ENCODE data around the gene THPO.

THPO gene

DNA sequence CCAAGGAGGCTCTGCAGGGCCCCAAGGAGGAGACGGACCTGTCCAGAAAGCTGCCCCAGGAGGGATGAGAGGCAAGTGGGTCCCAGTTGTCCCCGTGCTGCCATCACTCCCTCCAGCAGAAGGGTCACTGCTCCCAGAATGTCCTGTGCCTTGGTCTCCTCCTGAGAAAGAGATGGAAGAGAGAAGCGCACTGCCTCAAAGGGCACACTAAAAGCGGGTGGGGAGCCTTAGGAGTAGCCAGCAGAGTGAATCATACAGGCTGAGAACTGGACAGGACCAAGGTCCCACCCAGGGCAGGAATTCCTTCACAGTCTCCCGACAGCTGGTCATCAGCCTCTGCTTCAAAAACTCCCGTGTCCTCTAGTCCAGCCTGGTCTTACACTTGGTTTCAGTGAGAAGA lies 4.6 kb downstream of the THPO start:
- TF ChIP-seq CTCF (IDR thresholded peaks at IDR 0.05; ENCODE audit: low read depth, low read length): no peak

DNA sequence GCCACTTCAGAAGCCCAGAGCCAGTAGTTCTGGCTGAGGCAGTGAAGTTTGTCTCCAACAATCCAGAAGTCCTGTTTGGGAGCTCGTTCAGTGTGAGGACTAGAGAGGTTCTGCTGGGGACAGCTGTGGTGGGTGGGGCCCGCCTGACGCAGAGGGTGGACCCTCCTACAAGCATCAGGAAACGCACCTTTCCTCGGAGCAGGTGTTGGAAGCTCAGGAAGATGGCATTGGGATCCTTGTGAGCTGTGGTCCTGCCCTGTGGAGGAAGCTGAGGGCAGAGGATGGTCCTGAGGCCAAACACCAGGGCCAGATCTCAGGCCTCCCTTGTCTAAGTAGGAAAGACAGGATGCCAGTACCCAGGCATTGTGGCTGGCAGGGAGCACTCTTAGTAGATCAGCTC lies 5.1 kb downstream of the THPO start:
- TF ChIP-seq CTCF (IDR thresholded peaks at IDR 0.05; ENCODE audit: low read depth, low read length): no peak
- H3K4me3 ChIP-seq (ENCODE audit: low read depth, low read length): no peak overlapping the region

More for the DNA sequence above, 4.6 kb downstream of the THPO start:
- no peak overlapping the region for H3K4me3 ChIP-seq (ENCODE audit: low read depth, low read length)

DNA sequence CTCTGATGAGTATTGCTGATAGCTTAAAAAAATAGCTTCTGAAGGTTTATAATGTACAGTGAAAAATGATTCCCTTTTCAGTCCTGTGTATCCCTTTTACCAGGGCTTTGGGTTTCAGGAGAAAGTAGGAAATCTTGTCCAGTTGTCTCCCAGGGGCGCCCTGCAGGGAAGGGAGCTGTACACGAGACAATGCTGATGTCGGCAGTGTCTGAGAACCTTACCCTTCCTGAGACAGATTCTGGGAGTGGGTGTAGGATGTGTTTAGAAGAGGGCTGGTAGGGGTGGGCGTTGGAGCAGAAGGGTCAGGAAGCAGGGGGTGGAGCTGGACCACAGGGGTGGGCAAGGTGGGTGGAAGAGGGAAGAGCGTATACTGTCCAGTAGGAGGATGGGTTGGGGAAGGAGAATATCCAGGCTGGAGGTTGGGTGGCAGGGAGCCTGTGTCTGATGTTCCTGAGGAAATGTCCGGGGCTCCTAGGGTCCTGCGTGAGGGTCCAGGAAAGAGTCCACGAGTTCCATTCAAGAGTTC lies 5.6 kb downstream of the THPO start:
- H3K4me3 ChIP-seq (ENCODE audit: low read depth, low read length): no peak overlapping the region
- no peak for TF ChIP-seq CTCF (IDR thresholded peaks at IDR 0.05; ENCODE audit: low read depth, low read length)

GRCh38 chr3:184371570-184372018 lies 6.4 kb downstream of the THPO start:
- H3K4me3 ChIP-seq (ENCODE audit: low read depth, low read length): no peak overlapping the region
- peak; percentile 98 for TF ChIP-seq CTCF (IDR thresholded peaks at IDR 0.05; ENCODE audit: low read depth, low read length)

DNA sequence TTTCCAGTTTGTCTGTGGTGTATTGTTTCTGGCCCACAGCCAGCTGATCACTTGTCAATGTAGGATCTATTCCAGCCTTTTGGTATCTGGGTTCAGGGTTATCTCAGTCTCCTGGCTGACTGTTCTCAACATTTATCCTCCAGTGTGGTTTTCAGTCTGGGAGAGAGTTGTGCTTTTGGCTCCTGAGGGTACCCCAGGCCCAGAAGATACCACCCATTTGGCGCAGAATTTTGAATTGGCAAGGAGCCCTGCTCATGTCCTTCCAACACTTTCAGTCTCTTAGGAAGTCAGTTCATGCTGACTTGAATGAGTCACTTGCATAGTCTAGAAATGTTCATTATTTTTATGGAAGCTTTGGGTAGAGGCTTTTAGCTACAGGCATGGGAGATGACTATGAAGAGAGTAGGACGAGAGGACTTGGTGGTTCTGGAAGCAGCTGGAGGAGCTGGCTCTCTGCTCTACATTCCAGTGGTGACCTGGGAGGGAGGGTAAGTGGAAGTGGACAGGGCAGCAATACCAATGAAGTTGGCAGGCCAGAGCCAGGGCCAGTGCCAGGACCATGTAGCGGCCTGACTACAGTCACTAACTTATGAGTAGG lies 9.3 kb downstream of the THPO start:
- no peak overlapping the region for H3K4me3 ChIP-seq (ENCODE audit: low read depth, low read length)
- no peak for TF ChIP-seq CTCF (IDR thresholded peaks at IDR 0.05; ENCODE audit: low read depth, low read length)

DNA sequence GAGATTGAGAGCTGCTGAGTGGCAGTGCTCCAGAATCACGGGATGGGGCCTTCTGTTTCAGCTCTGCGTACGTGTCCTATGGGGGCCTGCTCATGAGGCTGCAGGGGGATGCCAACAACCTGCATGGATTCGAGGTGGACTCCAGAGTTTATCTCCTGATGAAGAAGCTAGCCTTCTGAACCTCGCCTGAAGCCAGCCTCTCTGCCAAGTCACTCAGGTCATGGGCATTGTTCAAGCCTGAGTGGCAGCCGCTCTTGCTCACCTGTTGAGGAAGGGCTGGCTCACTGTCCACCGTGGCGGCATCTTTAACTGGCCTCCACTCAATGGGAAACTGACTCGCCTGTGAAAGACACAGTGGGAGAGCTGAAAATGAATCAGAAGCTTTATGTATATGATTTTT lies 9.9 kb downstream of the THPO start:
- no peak for TF ChIP-seq CTCF (IDR thresholded peaks at IDR 0.05; ENCODE audit: low read depth, low read length)
- no peak overlapping the region for H3K4me3 ChIP-seq (ENCODE audit: low read depth, low read length)

DNA sequence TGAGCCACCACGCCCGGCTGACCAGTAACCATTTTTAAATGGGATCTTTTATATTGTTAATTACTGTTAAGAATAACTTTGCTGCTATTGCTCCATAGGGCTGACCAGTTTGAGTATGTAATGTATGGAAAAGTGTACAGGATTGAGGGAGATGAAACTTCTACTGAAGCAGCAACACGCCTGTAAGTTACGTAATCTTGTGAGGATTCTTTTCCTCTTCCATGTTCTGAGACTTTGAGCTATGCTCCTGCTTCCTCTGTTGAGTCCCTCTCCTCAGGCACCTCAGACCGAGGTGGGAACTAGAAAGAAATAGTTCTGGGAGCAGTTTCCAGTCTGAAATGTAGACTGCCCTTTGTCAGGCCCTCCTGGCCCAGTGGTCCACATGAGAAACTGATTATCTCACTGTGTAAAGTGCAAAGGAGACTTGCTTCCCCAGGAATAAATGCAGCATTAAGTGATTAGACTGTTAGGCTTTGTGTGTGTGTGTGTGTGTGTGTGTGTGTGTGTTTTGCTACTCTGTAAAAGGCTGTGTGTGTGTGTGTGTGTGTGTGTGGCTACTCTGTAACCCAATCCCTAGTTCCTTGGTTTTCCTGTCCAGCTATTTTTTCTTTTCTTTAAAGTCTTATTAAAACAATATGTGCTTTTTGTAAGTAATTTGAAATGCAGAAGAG lies 11.3 kb downstream of the THPO start:
- no peak overlapping the region for H3K4me3 ChIP-seq (ENCODE audit: low read depth, low read length)
- TF ChIP-seq CTCF (IDR thresholded peaks at IDR 0.05; ENCODE audit: low read depth, low read length): no peak
